ENCODE results near the gene KCNA5. TPM values are rescaled to one million over a fixed set of nuclear protein-coding genes. Genes with fewer than 3 reads are reported as not detected.

The KCNA5 gene
- total and polyA plus RNA-seq, 9 of the 15 experiments (the other 6 are each of a cell fraction or from before 2014, with no cell fraction given) = not detected

DNA sequence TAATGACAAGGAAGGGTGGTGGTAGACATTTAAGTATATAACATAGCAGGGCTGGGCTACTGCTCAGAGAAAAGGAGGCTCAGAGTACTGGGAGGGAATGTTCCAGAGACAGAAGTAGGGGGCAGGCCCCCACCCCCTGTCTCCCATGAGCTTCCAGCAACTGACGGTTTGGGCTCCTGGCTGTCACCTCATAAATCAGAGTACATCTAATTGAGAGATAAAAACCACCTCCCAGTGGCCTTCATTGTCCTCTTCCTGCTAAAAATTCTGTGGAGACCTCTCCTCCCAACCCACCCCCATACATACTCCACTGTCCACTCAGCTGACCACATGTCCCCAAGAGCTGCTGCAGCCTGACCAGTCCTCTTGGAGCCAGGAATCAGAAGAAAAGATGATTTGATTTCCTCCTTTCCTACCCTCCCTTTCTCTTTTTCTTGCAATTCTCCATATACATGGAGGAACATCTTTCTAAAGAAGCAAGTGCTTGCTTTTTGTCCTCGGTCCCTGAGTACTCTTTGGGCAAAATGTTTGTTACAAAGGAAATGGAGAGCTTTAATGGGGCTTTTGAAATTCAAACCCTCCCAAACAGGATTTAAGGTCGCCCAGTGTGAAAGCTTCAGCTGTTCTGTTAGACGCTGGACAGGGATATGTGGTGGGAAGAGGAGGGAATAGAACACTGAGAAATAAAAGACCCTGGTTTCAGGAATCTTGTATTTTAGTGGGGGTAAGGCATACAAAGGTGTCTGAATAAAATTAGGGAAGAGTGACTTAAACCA is 16.4 kb upstream of the KCNA5 start:
- no peak for TF ChIP-seq MTA3 (IDR thresholded peaks at IDR 0.05; ENCODE audit: borderline replicate concordance)
- TF ChIP-seq RUNX1 (IDR thresholded peaks at IDR 0.05; ENCODE audit: low read depth) = no peak
- no peak for TF ChIP-seq ZNF586 (CRISPR knock-in tag; conservative IDR thresholded peaks at IDR 0.05)
- TF ChIP-seq ZNF436 (CRISPR knock-in tag; IDR thresholded peaks at IDR 0.05) = no peak
- TF ChIP-seq, protein P1, sequence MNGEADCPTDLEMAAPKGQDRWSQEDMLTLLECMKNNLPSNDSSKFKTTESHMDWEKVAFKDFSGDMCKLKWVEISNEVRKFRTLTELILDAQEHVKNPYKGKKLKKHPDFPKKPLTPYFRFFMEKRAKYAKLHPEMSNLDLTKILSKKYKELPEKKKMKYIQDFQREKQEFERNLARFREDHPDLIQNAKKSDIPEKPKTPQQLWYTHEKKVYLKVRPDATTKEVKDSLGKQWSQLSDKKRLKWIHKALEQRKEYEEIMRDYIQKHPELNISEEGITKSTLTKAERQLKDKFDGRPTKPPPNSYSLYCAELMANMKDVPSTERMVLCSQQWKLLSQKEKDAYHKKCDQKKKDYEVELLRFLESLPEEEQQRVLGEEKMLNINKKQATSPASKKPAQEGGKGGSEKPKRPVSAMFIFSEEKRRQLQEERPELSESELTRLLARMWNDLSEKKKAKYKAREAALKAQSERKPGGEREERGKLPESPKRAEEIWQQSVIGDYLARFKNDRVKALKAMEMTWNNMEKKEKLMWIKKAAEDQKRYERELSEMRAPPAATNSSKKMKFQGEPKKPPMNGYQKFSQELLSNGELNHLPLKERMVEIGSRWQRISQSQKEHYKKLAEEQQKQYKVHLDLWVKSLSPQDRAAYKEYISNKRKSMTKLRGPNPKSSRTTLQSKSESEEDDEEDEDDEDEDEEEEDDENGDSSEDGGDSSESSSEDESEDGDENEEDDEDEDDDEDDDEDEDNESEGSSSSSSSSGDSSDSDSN (IDR thresholded peaks at IDR 0.05; ENCODE audit: borderline replicate concordance in 1 of 2, low read depth in 2 of 2, low read length in 2 of 2) = no peak
- TF ChIP-seq ZBED1 (IDR thresholded peaks at IDR 0.05) = no peak
- no peak for TF ChIP-seq AFF1 (IDR thresholded peaks at IDR 0.05; ENCODE audit: low read depth in 1 of 2, partially characterized antibody in 2 of 2)
- TF ChIP-seq, protein P2, sequence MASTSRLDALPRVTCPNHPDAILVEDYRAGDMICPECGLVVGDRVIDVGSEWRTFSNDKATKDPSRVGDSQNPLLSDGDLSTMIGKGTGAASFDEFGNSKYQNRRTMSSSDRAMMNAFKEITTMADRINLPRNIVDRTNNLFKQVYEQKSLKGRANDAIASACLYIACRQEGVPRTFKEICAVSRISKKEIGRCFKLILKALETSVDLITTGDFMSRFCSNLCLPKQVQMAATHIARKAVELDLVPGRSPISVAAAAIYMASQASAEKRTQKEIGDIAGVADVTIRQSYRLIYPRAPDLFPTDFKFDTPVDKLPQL (IDR thresholded peaks at IDR 0.05; ENCODE audit: extremely low read depth, insufficient read length) = no peak
- TF ChIP-seq NFE2 (IDR thresholded peaks at IDR 0.05; ENCODE audit: low read depth) = no peak
- TF ChIP-seq ZFX (CRISPR knock-in tag; IDR thresholded peaks at IDR 0.05) = no peak
- intact Hi-C loops (cut with micrococcal nuclease) (no loop called here), in situ Hi-C loops (cut with MboI) (no loop called here)
- Histone ChIP-seq H3K27ac (ENCODE audit: extremely low read depth, low read depth, low read length) (no peak overlapping the region), H2AFZ (ENCODE audit: low read depth, low read length) (no peak overlapping the region), H3K9ac (ENCODE audit: insufficient read depth in 1 of 2, low read depth in 2 of 2, low read length in 2 of 2) (no peak overlapping the region), H3K4me2 (ENCODE audit: insufficient read depth, low read length) (no peak overlapping the region), H3K27me3 (ENCODE audit: control insufficient read depth in 2 of 2, insufficient read depth in 2 of 2, low read length in 2 of 2) (no peaks in the 10 kb centered on the region; a peak in 1 of 5 replicates), H3K4me1 (replicated peaks in 1 of 2; ENCODE audit: control insufficient read depth in 2 of 2, insufficient read depth in 2 of 2, low read length in 2 of 2) (no peaks in the 10 kb centered on the region), H3K36me3 (ENCODE audit: control insufficient read depth, insufficient read depth, low read length) (no peaks in the 10 kb centered on the region), H4K20me1 (replicated peaks; ENCODE audit: control insufficient read depth, insufficient read depth, low read length) (no peaks in the 10 kb centered on the region; the same call in 1 of the 2 replicates), H3K79me2 (ENCODE audit: control insufficient read depth, insufficient read depth, low read length) (no peaks in the 10 kb centered on the region), H3K4me3 (no peak overlapping the region), H3K9me3 (replicated peaks; ENCODE audit: control insufficient read depth, insufficient read depth, low read depth, low read length) (no peaks in the 10 kb centered on the region), H3K9me1 (ENCODE audit: control insufficient read depth, insufficient read depth, low read length) (no peaks in the 10 kb centered on the region)
- WGBS (ENCODE audit: insufficient coverage, low coverage, missing lambda C conversion rate) = 0% methylated on average over 4 of the region's 4 CpGs
- no peak for DNase-seq (ENCODE audit: extremely low read depth in 1 of 4, low spot score in 3 of 4)
- no peak for FAIRE-seq
- ChIA-PET CTCF (ENCODE audit: low intra/inter-chr PET ratio) (interaction anchor here (0.7 kb wide), 1 partner anchor 938 kb away, joined by 3 read pairs; no protein-coding TSS in a partner anchor), POLR2A (interaction anchor here (0.6 kb wide), 1 partner anchor 283 kb away, joined by 3 read pairs; no protein-coding TSS in a partner anchor)
- BruUV-seq (replicated peaks) = no TSS peak
- ATAC-seq = no peak
